Memory B cell (primary cell): ENCODE results near the gene CACNA1C.

Experiments
- ATAC-seq: fragments of 150-1000 bp; cut with Tn5 transposase; 2 replicates; pipeline ENCODE4 v1.10.0; 2021; ENCODE audit warnings: low read depth, mild to moderate bottlenecking, moderate library complexity
- DNase-seq, 2 donors: peaks; one replicate each; pipeline ENCODE4 v3.0.0; 2022; ENCODE audit warnings: low spot score in 2 of 2
- H3K27ac Mint-ChIP-seq: one replicate; pipeline ENCODE4 v1.8.0; 2022; ENCODE audit warnings: mild to moderate bottlenecking, moderate library complexity, mixed read lengths
- H3K27me3 Mint-ChIP-seq: one replicate; pipeline ENCODE4 v1.8.0; 2022; ENCODE audit warnings: mixed read lengths
- H3K36me3 Mint-ChIP-seq: one replicate; pipeline ENCODE4 v1.8.0; 2022; ENCODE audit warnings: mild to moderate bottlenecking, mixed read lengths
- H3K4me1 Mint-ChIP-seq: one replicate; pipeline ENCODE4 v1.8.0; 2022; ENCODE audit warnings: mixed read lengths
- H3K4me3 Mint-ChIP-seq: one replicate; pipeline ENCODE4 v1.8.0; 2022; ENCODE audit warnings: mild to moderate bottlenecking, moderate library complexity, mixed read lengths
- H3K9me3 Mint-ChIP-seq: one replicate; pipeline ENCODE4 v1.8.0; 2022; ENCODE audit warnings: mixed read lengths

The CACNA1C gene

DNA sequence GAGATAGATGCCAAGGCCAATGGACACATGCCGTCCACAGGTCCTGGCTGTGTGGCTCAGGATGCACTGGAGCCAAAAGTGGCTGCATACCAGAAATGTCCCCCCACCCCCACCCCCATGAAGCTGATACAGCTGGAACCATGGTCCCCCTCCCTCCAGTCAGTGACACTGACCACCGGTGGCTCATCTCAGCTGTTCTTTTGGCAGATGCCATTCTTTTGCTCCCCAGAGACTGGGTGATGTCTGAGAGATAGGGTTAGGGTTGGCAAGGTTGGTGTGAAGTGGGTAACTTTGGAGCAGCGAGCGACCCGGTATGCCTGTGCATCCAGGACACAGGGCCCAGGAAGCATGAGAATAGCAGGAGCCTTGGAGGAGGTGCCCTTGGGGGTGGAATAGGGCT, 285.6 kb downstream of the CACNA1C start:
- H3K4me3 Mint-ChIP-seq = no peak overlapping the region
- ATAC-seq = no peak
- DNase-seq = no peak
- no peaks in the 10 kb centered on the region for H3K9me3 Mint-ChIP-seq
- H3K36me3 Mint-ChIP-seq = no peaks in the 10 kb centered on the region
- no peaks in the 10 kb centered on the region for H3K4me1 Mint-ChIP-seq
- peaks cover 7% of the 10 kb centered on the region for H3K27me3 Mint-ChIP-seq
- H3K27ac Mint-ChIP-seq = no peak overlapping the region

DNA sequence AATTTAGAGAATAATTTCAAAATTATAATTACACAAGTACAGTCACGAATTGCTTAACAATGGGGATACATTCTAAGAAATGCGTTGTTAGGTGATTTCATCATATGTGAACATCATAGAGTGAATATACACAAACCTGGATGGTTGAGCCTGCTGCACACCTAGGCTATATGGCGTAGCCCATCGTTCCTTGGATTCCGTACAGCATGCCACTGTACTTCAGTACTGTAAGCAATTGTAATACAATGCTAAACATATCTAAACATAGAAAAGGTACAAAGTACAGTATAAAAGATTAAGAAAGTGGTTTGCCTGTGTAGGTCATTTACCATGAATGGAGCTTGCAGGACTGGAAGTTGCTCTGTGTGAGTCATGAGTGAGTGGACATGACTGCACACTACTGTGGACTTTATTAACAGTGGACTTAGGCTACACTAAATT, 286.2 kb downstream of the CACNA1C start:
- DNase-seq (no peak), ATAC-seq (no peak)
- H3K27ac Mint-ChIP-seq = no peak overlapping the region
- H3K4me3 Mint-ChIP-seq = no peak overlapping the region
- H3K9me3 Mint-ChIP-seq = no peaks in the 10 kb centered on the region
- H3K27me3 Mint-ChIP-seq = peaks cover 7% of the 10 kb centered on the region
- no peaks in the 10 kb centered on the region for H3K36me3 Mint-ChIP-seq
- H3K4me1 Mint-ChIP-seq = no peaks in the 10 kb centered on the region

- Mint-ChIP-seq H3K4me3 (no peak overlapping the region), H3K36me3 (no peaks in the 10 kb centered on the region), H3K27ac (no peak overlapping the region), H3K4me1 (no peaks in the 10 kb centered on the region), H3K9me3 (no peaks in the 10 kb centered on the region), H3K27me3 (peaks cover 10% of the 10 kb centered on the region)
- ATAC-seq = no peak
- no peak for DNase-seq
These were observed 288.4 kb downstream of the CACNA1C start for GRCh38 chr12:2341051-2341751.

DNA sequence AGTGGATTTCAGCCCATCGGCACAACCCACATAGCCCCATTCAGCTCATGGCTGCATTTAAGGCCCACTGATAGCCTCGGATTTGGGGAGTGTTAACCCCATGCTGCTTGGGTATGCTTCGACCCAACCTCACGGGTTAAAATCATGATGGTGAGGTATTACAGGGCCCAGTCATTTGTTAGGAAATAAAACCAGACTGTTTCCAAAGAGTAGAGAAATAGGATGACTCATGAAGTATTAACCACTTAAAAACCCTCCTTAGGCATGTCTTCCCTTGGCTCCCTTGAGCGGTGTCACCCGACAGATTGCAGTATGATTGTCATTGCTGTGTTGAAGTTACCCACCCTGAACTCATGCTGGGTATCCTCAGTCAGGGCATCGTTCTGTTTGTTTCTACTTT, 289.1 kb downstream of the CACNA1C start:
- Mint-ChIP-seq H3K4me3 (no peak overlapping the region), H3K4me1 (no peaks in the 10 kb centered on the region), H3K27me3 (peaks cover 11% of the 10 kb centered on the region), H3K27ac (no peak overlapping the region), H3K36me3 (no peaks in the 10 kb centered on the region), H3K9me3 (no peaks in the 10 kb centered on the region)
- DNase-seq (no peak), ATAC-seq (no peak)

DNA sequence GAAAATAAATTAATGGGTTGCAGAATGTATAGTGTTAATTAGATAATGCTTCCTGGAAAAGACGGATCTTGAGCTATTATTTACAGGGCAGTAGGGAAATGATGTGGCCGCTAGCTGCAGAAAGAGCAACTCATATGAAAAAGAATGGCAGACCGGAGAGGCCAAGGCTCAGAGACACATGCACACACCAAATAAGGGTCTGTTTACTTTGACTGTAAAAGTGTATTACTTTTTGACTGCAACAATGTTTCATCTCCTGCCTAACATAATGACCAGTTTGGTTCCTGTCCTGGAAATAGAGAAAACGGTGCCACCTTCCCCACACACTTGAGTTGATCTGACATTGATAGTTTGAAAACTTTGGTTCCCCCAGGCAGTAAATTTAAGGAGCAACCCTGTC, 290.9 kb downstream of the CACNA1C start:
- DNase-seq (no peak), ATAC-seq (no peak)
- Mint-ChIP-seq H3K27ac (no peak overlapping the region), H3K9me3 (no peaks in the 10 kb centered on the region), H3K36me3 (no peaks in the 10 kb centered on the region), H3K4me1 (no peaks in the 10 kb centered on the region), H3K4me3 (no peak overlapping the region), H3K27me3 (peaks cover 14% of the 10 kb centered on the region)

- Mint-ChIP-seq H3K27ac (no peak overlapping the region), H3K27me3 (peaks cover 17% of the 10 kb centered on the region), H3K36me3 (no peaks in the 10 kb centered on the region), H3K4me1 (no peaks in the 10 kb centered on the region), H3K4me3 (no peak overlapping the region), H3K9me3 (no peaks in the 10 kb centered on the region)
- no peak for DNase-seq
- no peak for ATAC-seq
These were observed 291.7 kb downstream of the CACNA1C start for GRCh38 chr12:2344476-2344875.

DNA sequence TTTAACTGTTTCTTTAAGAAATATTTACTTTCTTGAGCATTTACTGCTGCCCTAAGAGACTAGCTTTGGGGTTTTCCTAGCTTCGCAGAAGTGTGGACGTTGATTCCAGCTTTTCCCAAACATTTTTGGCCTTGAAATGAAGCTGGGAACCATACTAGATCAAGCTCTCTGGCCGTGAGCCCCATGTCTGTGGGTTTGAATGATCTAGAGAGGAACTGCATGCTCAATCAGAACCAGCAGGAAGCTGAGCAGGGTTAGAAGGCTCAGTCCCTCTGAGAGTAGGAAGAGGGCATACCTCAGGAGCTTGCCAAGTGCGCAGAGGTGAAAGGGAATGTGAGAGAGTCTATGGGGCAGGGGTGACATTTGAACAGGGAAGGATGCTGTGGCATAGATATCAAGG, 292.1 kb downstream of the CACNA1C start:
- H3K27ac Mint-ChIP-seq = no peak overlapping the region
- no peaks in the 10 kb centered on the region for H3K4me1 Mint-ChIP-seq
- no peaks in the 10 kb centered on the region for H3K9me3 Mint-ChIP-seq
- H3K4me3 Mint-ChIP-seq = no peak overlapping the region
- H3K36me3 Mint-ChIP-seq = no peaks in the 10 kb centered on the region
- ATAC-seq = no peak
- no peak for DNase-seq
- peaks cover 19% of the 10 kb centered on the region for H3K27me3 Mint-ChIP-seq

DNA sequence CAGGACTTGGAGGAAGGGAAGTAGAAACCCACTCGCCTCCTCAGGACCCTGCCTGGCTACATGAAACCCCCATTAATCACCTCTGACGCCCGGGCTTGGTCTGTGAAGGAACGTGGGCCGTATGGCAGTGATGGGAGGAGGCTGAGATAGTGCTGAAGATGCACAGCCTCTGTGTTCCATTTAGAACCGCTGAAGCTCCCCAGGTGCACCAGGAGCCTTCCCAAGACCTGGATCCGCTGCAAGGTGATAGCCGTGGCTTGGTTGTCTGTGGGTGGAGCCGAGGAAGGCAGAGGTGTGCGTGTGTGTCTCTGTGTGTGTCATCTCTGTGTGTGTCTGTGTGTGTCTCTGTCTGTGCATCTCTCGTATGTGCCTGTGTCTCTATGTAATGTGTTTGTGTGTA, 293.1 kb downstream of the CACNA1C start:
- ATAC-seq = no peak
- no peaks in the 10 kb centered on the region for H3K9me3 Mint-ChIP-seq
- H3K4me1 Mint-ChIP-seq = no peaks in the 10 kb centered on the region
- no peak for DNase-seq
- H3K27ac Mint-ChIP-seq = no peak overlapping the region
- no peaks in the 10 kb centered on the region for H3K36me3 Mint-ChIP-seq
- H3K4me3 Mint-ChIP-seq = no peak overlapping the region
- H3K27me3 Mint-ChIP-seq = peaks cover 20% of the 10 kb centered on the region

GRCh38 chr12:2346416-2346815, 293.6 kb downstream of the CACNA1C start:
- ATAC-seq (no peak), DNase-seq (no peak)
- H3K9me3 Mint-ChIP-seq = no peaks in the 10 kb centered on the region
- no peak overlapping the region for H3K27ac Mint-ChIP-seq
- H3K27me3 Mint-ChIP-seq = peaks cover 18% of the 10 kb centered on the region
- no peaks in the 10 kb centered on the region for H3K36me3 Mint-ChIP-seq
- peaks cover 1% of the 10 kb centered on the region for H3K4me1 Mint-ChIP-seq
- no peak overlapping the region for H3K4me3 Mint-ChIP-seq

- H3K4me3 Mint-ChIP-seq = no peak overlapping the region
- ATAC-seq (no peak), DNase-seq (no peak)
- H3K4me1 Mint-ChIP-seq = peaks cover 8% of the 10 kb centered on the region
- no peaks in the 10 kb centered on the region for H3K36me3 Mint-ChIP-seq
- H3K9me3 Mint-ChIP-seq = no peaks in the 10 kb centered on the region
- H3K27ac Mint-ChIP-seq = no peak overlapping the region
- H3K27me3 Mint-ChIP-seq = peaks cover 18% of the 10 kb centered on the region
These were observed 294.5 kb downstream of the CACNA1C start for GRCh38 chr12:2347137-2347843.

GRCh38 chr12:2347844-2348481, 295.2 kb downstream of the CACNA1C start:
- H3K27me3 Mint-ChIP-seq = peaks cover 21% of the 10 kb centered on the region
- no peak overlapping the region for H3K27ac Mint-ChIP-seq
- H3K4me3 Mint-ChIP-seq = no peak overlapping the region
- peaks cover 8% of the 10 kb centered on the region for H3K4me1 Mint-ChIP-seq
- no peaks in the 10 kb centered on the region for H3K36me3 Mint-ChIP-seq
- no peak for ATAC-seq
- no peak for DNase-seq
- no peaks in the 10 kb centered on the region for H3K9me3 Mint-ChIP-seq

DNA sequence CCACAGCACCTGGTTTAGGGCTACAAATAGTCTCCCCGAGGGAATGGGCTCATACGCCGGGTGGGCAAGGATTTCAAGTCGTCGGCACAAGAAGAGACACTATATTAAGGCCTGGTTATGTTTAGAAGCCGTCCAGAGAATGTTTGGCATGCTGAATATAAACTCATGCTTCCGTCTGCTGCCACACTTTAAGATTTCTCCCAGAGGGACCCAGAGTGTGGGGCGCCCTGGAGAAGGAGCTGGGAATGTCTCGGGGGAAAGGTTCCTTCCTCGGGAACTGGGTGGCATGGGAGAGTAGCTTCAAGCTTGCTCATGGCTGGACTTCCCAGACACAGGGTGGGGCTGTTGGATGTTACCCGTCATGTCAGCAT, 295.7 kb downstream of the CACNA1C start:
- DNase-seq = no peak
- Mint-ChIP-seq H3K9me3 (no peaks in the 10 kb centered on the region), H3K27me3 (peaks cover 24% of the 10 kb centered on the region), H3K4me3 (no peak overlapping the region), H3K27ac (no peak overlapping the region), H3K36me3 (no peaks in the 10 kb centered on the region), H3K4me1 (peaks cover 8% of the 10 kb centered on the region)
- ATAC-seq = no peak

GRCh38 chr12:2351161-2351560, 298.4 kb downstream of the CACNA1C start:
- H3K27ac Mint-ChIP-seq = no peak overlapping the region
- ATAC-seq (no peak), DNase-seq (no peak)
- peaks cover 8% of the 10 kb centered on the region for H3K4me1 Mint-ChIP-seq
- no peak overlapping the region for H3K4me3 Mint-ChIP-seq
- no peaks in the 10 kb centered on the region for H3K36me3 Mint-ChIP-seq
- H3K9me3 Mint-ChIP-seq = no peaks in the 10 kb centered on the region
- H3K27me3 Mint-ChIP-seq = peaks cover 21% of the 10 kb centered on the region

- peaks cover 19% of the 10 kb centered on the region for H3K27me3 Mint-ChIP-seq
- H3K4me3 Mint-ChIP-seq = no peak overlapping the region
- H3K4me1 Mint-ChIP-seq = peaks cover 8% of the 10 kb centered on the region
- no peak overlapping the region for H3K27ac Mint-ChIP-seq
- no peaks in the 10 kb centered on the region for H3K36me3 Mint-ChIP-seq
- no peaks in the 10 kb centered on the region for H3K9me3 Mint-ChIP-seq
- no peak for ATAC-seq
- DNase-seq = no peak
These were observed 299.4 kb downstream of the CACNA1C start for GRCh38 chr12:2352203-2352602.
